Neutrophil (primary cell): ENCODE measurements around the gene ADCY5.

ENCODE experiments used
- H3K27ac ChIP-seq: fragments of 200-600 bp; sonication (generic); 2 replicates; pipeline ENCODE4 v1.5.1; 2016; ENCODE audit warnings: mild to moderate bottlenecking, moderate library complexity
- H3K27me3 ChIP-seq: fragments of 200-600 bp; sonication (generic); 2 replicates; pipeline ENCODE4 v1.6.0; 2016; ENCODE audit warnings: mild to moderate bottlenecking
- H3K36me3 ChIP-seq: fragments of 200-600 bp; sonication (generic); 2 replicates; pipeline ENCODE4 v1.5.1; 2017
- H3K4me1 ChIP-seq, 2 experiments: fragments of 200-600 bp in 1 of 2; sonication (generic) in 1 of 2; 1 replicate in 1 of 2; 2 replicates in 1 of 2; pipeline versions ENCODE4 v1.5.1 to v1.6.1; 2013 to 2016; ENCODE audit warnings: low read depth in 1 of 2, low read length in 1 of 2, mild to moderate bottlenecking in 1 of 2, moderate library complexity in 1 of 2; ENCODE audit not compliant: control insufficient read depth in 1 of 2, insufficient read depth in 1 of 2
- H3K4me3 ChIP-seq, 2 experiments: fragments of 200-600 bp in 1 of 2; sonication (generic) in 1 of 2; 1 replicate in 1 of 2; 2 replicates in 1 of 2; pipeline ENCODE4 v1.5.1; 2013 to 2016; ENCODE audit warnings: low read depth in 1 of 2, low read length in 1 of 2, mild to moderate bottlenecking in 1 of 2, moderate library complexity in 1 of 2
- H3K9me3 ChIP-seq: fragments of 200-600 bp; sonication (generic); 2 replicates; pipeline ENCODE4 v1.5.1; 2016
- TF ChIP-seq, protein P1 (sequence below): fragments of 200-600 bp; sonication (generic); IDR thresholded peaks from 2 replicates; pipeline ENCODE4 v1.5.1; 2016; ENCODE audit warnings: antibody characterized with exemption

Gene ADCY5

DNA sequence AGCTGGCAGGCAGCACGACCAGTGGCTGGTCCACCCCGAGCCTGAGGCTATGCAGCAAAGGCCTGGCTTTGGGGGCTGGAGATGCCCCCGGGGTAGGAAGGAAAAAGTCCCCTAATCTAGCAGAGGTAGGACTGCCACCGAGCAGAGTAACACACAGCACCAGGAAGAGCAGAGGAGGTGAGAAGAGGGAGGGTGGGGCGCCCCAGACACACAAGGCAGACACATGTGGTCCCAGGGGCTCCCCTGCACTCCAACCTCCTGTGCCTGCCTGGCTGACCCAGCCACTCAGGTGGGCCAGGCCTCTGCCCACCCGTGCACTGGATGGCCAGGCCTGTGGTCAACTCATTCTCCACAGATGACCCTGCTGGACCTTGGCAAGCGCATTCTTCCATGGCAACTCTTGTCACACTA is 112.4 kb downstream of the ADCY5 start:
- Histone ChIP-seq H3K27ac (no peak overlapping the region), H3K9me3 (no peaks in the 10 kb centered on the region), H3K27me3 (no peaks in the 10 kb centered on the region), H3K4me3 (no peak overlapping the region), H3K4me1 (no peaks in the 10 kb centered on the region), H3K36me3 (no peaks in the 10 kb centered on the region)
- TF ChIP-seq, protein P1, sequence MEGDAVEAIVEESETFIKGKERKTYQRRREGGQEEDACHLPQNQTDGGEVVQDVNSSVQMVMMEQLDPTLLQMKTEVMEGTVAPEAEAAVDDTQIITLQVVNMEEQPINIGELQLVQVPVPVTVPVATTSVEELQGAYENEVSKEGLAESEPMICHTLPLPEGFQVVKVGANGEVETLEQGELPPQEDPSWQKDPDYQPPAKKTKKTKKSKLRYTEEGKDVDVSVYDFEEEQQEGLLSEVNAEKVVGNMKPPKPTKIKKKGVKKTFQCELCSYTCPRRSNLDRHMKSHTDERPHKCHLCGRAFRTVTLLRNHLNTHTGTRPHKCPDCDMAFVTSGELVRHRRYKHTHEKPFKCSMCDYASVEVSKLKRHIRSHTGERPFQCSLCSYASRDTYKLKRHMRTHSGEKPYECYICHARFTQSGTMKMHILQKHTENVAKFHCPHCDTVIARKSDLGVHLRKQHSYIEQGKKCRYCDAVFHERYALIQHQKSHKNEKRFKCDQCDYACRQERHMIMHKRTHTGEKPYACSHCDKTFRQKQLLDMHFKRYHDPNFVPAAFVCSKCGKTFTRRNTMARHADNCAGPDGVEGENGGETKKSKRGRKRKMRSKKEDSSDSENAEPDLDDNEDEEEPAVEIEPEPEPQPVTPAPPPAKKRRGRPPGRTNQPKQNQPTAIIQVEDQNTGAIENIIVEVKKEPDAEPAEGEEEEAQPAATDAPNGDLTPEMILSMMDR = no peak

DNA sequence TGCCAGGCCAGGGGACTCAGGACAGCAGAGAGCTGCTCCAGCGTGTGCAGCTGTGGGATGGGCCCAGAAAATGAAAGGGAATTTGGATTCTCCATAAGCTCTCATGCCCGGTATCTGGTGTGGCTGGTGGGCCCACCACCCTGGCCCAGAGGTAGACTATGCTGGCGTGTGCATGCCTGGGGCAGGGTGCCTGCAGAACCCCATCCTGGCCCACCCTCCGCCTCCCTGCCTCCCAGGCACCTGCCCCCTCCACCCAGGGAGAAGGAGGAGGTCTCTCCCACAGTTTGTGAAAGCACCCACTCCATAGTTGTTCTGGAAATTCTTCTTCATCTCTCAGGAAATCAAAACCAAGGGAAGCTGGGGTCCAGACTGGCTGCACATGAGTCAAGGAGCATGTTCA is 112.9 kb downstream of the ADCY5 start:
- no peaks in the 10 kb centered on the region for H3K4me1 ChIP-seq
- H3K36me3 ChIP-seq = no peaks in the 10 kb centered on the region
- no peaks in the 10 kb centered on the region for H3K27me3 ChIP-seq
- TF ChIP-seq, protein P1 = no peak
- no peak overlapping the region for H3K4me3 ChIP-seq
- H3K9me3 ChIP-seq = no peaks in the 10 kb centered on the region
- H3K27ac ChIP-seq = no peak overlapping the region

DNA sequence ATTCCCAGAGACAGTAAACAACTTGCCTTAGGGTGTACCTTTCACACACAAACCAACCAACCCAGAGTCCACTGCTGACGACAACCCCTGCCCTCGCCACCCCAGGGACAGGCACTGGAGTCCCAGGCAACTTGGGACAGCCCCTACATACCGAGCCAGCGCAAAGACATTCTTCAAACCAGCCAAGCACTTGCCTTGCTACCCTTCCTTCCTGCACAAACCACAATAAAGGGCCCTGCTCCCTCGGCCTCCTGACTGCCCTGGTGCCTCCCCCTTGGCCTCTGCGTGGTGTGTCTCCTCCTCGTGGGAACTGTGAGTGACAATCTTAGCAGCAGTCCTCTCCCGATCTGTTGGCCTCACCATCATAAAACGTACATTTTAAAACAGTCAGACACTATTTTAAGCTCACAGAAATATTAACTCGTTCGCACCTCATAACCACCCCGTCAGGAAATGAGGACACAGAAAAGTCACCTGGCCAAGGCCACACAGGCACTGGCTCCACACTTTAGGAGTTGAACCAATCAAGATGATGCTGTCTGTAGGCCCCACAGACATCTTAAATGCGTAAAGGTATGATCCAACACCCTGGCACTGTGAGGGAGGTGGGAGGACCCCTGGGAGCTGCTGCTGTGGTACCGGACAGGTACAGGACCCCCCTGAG is 113.8 kb downstream of the ADCY5 start:
- no peak overlapping the region for H3K27ac ChIP-seq
- no peak overlapping the region for H3K4me3 ChIP-seq
- H3K9me3 ChIP-seq = no peaks in the 10 kb centered on the region
- TF ChIP-seq, protein P1 = no peak
- H3K4me1 ChIP-seq = no peaks in the 10 kb centered on the region
- H3K27me3 ChIP-seq = no peaks in the 10 kb centered on the region
- H3K36me3 ChIP-seq = no peaks in the 10 kb centered on the region

GRCh38 chr3:123334056-123334455 is 114.8 kb downstream of the ADCY5 start:
- Histone ChIP-seq H3K27ac (no peak overlapping the region), H3K36me3 (no peaks in the 10 kb centered on the region), H3K27me3 (no peaks in the 10 kb centered on the region), H3K4me3 (no peak overlapping the region), H3K9me3 (no peaks in the 10 kb centered on the region), H3K4me1 (no peaks in the 10 kb centered on the region)
- TF ChIP-seq, protein P1 = no peak

DNA sequence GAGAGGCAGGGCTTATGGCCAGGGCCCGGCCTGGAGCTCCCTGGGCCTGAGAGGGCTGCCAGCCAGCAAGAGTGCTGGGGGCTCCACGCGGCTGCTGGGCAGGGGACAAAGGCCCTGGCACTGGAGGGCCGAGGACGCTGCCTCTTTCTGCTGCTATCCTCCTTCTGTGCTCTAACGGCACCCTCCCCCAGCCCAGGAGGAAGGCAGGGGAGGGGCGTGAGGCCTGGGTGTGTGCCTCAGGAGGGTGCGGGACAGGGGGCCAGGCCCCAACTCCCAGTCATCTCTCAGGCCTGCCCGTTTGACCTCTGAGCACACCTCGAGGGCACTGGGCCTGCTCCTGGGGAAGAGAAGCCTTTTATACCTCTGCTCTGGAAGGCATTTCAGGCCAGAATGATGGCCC is 115.5 kb downstream of the ADCY5 start:
- no peaks in the 10 kb centered on the region for H3K9me3 ChIP-seq
- H3K4me1 ChIP-seq = no peaks in the 10 kb centered on the region
- H3K36me3 ChIP-seq = no peaks in the 10 kb centered on the region
- H3K27ac ChIP-seq = no peak overlapping the region
- H3K4me3 ChIP-seq = no peak overlapping the region
- TF ChIP-seq, protein P1 = no peak
- H3K27me3 ChIP-seq = peaks cover 3% of the 10 kb centered on the region
